Muscle layer of colon (tissue), 2 donors: ENCODE results near the gene HSPA4L.

ENCODE experiments used
- H3K27ac ChIP-seq: one replicate; pipeline ENCODE4 v1.7.0; 2013; ENCODE audit warnings: low read depth, mild to moderate bottlenecking, low read length, moderate library complexity
- H3K27me3 ChIP-seq, 2 donors: one replicate each; pipeline ENCODE4 v1.7.0; 2013; ENCODE audit warnings: low read length in 2 of 2, mild to moderate bottlenecking in 2 of 2; ENCODE audit not compliant: insufficient read depth in 2 of 2, control insufficient read depth in 1 of 2
- H3K36me3 ChIP-seq: one replicate; pipeline ENCODE4 v1.7.0; 2013; ENCODE audit warnings: mild to moderate bottlenecking, low read length; ENCODE audit not compliant: insufficient read depth
- H3K4me1 ChIP-seq: one replicate; pipeline ENCODE4 v1.7.0; 2013; ENCODE audit warnings: mild to moderate bottlenecking, low read length; ENCODE audit not compliant: insufficient read depth
- H3K4me3 ChIP-seq, 2 donors: one replicate each; pipeline ENCODE4 v1.7.0; 2013; ENCODE audit warnings: low read length in 2 of 2, low read depth in 1 of 2, mild to moderate bottlenecking in 1 of 2, moderate library complexity in 1 of 2
- H3K9ac ChIP-seq: one replicate; pipeline ENCODE4 v1.7.0; 2013; ENCODE audit warnings: low read length
- H3K9me3 ChIP-seq: one replicate; pipeline ENCODE4 v1.7.0; 2013; ENCODE audit warnings: mild to moderate bottlenecking, low read length
- donor health status: abdominal sarcoma.
- donor health status: Adenocarcinoma of cecum.

HSPA4L gene

DNA sequence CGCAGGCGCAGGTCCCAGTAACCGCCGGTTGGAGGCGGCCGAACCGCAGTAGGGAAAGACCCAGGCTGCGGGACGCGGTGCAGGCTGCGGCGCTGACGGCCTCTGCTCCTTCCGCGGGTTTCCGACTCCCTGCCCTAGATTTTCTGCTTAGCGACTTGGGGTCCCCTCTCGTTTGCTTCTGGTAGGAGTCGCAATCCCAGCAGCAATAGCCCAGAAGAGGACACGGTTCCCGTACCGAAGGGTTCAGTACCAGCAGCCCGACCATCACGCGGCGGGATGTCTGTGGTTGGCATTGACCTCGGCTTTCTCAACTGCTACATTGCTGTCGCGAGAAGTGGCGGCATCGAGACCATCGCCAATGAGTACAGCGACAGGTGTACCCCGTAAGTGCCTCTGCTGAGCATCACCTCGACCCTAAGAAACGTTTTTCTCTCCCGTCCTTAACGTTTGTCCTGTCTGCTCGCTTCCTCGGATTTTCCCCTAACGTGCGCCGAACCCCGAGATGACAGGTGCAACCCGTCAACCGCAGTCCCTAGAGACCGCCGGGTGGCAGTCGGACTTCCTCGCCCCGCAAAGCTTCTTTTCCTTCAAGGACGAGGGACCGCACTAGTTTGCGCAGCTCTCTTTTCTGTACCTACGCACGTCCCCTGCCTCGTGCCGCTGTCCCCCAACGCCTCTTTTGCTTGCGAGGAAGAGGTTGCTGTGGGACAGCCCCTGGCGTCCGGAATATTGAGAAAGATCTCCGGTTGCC lies at the start of gene HSPA4L:
Gene HSPA4L (plus strand): TSS at position 48 of the 751 bp plus-strand sequence. CDS start 229 bp downstream, at position 277.
- Histone ChIP-seq H3K27ac (peak within 1 kb of the TSS; percentile 82), H3K36me3 (no peaks in the 10 kb centered on the region), H3K4me3 (peak within 1 kb of the TSS; percentile 70 to 99), H3K9me3 (no peaks in the 10 kb centered on the region), H3K9ac (peak within 1 kb of the TSS; percentile 92), H3K27me3 (no peaks in the 10 kb centered on the region), H3K4me1 (peaks cover 18% of the 10 kb centered on the region)

GRCh38 chr4:127732623-127733328 lies 49.3 kb upstream of the HSPA4L start:
- Histone ChIP-seq H3K36me3 (no peaks in the 10 kb centered on the region), H3K4me3 (no peak overlapping the region), H3K9ac (no peak overlapping the region), H3K27ac (no peak overlapping the region), H3K9me3 (no peaks in the 10 kb centered on the region), H3K4me1 (no peaks in the 10 kb centered on the region), H3K27me3 (no peaks in the 10 kb centered on the region)

DNA sequence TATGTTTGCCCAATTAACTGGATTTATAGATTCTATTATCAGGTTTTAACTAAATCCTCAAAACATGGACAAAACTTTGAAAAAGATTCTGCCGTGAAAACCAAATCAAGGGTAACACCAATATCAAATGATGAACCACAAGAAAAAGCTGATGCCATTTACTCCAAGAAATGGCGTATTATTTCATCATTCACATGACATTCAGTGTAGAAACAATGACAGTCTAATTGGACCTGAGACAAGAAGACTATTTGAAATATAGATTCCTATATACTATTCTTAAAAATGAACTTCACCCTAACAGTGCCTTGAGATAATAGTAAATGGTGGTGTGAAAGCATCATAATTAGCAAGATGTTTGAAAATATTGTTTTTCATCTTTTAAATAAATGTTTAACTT lies 47.1 kb upstream of the HSPA4L start:
- no peaks in the 10 kb centered on the region for H3K36me3 ChIP-seq
- H3K9ac ChIP-seq = no peak overlapping the region
- H3K27ac ChIP-seq = no peak overlapping the region
- H3K9me3 ChIP-seq = no peaks in the 10 kb centered on the region
- H3K27me3 ChIP-seq = no peaks in the 10 kb centered on the region
- H3K4me3 ChIP-seq = no peak overlapping the region
- no peaks in the 10 kb centered on the region for H3K4me1 ChIP-seq

DNA sequence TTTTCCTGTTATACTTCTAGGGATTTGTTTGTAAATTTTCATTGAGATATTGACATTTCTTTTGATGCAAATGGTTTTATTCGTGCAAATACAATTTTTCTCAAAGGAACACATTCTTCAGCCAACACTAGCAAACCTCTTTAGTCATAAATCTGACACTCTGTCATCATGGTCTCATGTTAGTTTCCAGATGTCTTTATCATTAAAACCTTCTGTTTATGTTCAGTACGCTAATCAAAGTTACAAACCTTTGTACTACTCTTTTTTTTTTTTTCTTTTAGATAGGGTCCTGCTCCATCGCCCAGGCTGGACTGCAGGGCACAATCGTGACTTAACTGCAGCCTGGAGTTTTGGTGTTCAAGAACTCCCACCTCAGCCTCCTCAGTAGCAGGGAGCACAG lies 44.8 kb upstream of the HSPA4L start:
- Histone ChIP-seq H3K4me1 (no peaks in the 10 kb centered on the region), H3K27me3 (no peaks in the 10 kb centered on the region), H3K4me3 (no peak overlapping the region), H3K9ac (no peak overlapping the region), H3K36me3 (no peaks in the 10 kb centered on the region), H3K27ac (no peak overlapping the region), H3K9me3 (no peaks in the 10 kb centered on the region)

DNA sequence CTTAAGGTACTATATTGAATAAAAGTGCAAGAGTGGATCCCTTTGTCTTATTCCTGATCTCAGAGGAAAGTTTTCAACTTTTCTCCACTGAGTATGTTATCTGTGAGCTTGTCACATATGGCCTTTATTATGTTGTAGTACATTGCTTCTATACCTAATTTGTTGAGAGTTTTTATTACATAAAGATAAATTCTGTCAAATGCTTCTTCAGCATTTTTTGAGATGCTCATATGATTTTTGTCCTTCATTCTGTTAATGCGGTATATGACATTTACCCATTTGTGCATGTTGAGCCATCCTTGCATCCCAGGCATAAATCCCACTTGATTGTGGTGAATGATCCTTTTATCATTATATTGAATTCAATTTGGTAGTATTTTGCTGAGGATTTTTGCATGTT lies 40.9 kb upstream of the HSPA4L start:
- H3K4me1 ChIP-seq = no peaks in the 10 kb centered on the region
- H3K9ac ChIP-seq = no peak overlapping the region
- H3K9me3 ChIP-seq = no peaks in the 10 kb centered on the region

GRCh38 chr4:127747883-127748282 lies 34.2 kb upstream of the HSPA4L start:
- Histone ChIP-seq H3K9me3 (no peaks in the 10 kb centered on the region), H3K27me3 (no peaks in the 10 kb centered on the region), H3K4me1 (no peaks in the 10 kb centered on the region), H3K4me3 (no peak overlapping the region), H3K36me3 (no peaks in the 10 kb centered on the region), H3K27ac (no peak overlapping the region), H3K9ac (no peak overlapping the region)

More for the DNA sequence above, 40.9 kb upstream of the HSPA4L start:
- H3K36me3 ChIP-seq = no peaks in the 10 kb centered on the region
- no peaks in the 10 kb centered on the region for H3K27me3 ChIP-seq
- H3K4me3 ChIP-seq = no peak overlapping the region
- no peak overlapping the region for H3K27ac ChIP-seq

DNA sequence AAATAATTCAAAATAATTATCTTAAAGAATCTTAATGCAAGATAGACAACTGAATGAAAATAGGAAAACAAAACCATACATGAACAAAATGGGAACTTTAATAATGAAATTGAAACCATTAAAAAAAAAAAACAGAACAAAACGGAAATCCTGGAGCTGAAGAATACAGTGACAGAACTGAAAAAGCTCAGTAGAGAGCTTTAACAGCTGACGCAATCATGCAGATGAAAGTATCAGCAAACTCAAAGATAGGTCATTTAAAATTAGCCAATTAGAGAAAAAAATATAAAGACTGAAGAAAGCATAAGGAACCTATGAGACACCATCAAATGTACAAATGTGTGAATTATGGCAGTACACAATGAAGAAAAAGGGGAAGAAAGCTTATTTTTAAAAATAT lies 33.2 kb upstream of the HSPA4L start:
- no peak overlapping the region for H3K9ac ChIP-seq
- no peaks in the 10 kb centered on the region for H3K4me1 ChIP-seq
- no peak overlapping the region for H3K27ac ChIP-seq
- no peak overlapping the region for H3K4me3 ChIP-seq
- no peaks in the 10 kb centered on the region for H3K9me3 ChIP-seq
- H3K27me3 ChIP-seq = no peaks in the 10 kb centered on the region
- no peaks in the 10 kb centered on the region for H3K36me3 ChIP-seq

- Histone ChIP-seq H3K9ac (no peak overlapping the region), H3K9me3 (no peaks in the 10 kb centered on the region), H3K36me3 (no peaks in the 10 kb centered on the region), H3K4me3 (no peak overlapping the region), H3K4me1 (no peaks in the 10 kb centered on the region), H3K27me3 (no peaks in the 10 kb centered on the region), H3K27ac (no peak overlapping the region)
These were observed 25.2 kb upstream of the HSPA4L start for GRCh38 chr4:127756906-127757305.

DNA sequence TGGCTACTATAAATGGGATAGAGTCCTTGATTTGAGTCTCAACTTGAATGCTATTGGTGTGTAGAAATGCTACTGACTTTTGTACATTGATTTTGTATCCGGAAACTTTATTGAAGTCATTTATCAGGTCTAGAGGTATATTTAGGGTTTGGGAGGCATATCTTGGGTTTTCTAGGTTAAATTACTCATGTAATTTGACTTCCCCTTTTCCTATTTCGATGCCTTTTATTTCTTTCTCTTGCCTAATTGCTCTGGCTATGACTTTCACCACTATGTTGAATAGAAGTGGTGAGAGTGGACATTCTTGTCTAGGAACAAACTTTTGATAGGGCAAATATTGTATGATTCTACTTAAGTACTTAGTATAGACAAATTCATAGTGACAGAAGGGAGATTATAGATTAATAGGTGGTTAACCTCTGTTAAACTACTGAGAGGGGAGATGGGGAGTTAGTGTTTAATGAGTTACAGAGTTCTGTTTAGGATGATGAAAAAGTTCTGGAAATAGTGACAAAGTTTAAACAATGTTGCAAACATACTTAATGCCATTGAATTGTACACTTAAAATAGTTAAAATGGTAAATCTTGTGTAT lies 22.8 kb upstream of the HSPA4L start:
- Histone ChIP-seq H3K4me1 (no peaks in the 10 kb centered on the region), H3K27ac (no peak overlapping the region), H3K27me3 (no peaks in the 10 kb centered on the region), H3K36me3 (no peaks in the 10 kb centered on the region), H3K9ac (no peak overlapping the region), H3K9me3 (no peaks in the 10 kb centered on the region), H3K4me3 (no peak overlapping the region)

DNA sequence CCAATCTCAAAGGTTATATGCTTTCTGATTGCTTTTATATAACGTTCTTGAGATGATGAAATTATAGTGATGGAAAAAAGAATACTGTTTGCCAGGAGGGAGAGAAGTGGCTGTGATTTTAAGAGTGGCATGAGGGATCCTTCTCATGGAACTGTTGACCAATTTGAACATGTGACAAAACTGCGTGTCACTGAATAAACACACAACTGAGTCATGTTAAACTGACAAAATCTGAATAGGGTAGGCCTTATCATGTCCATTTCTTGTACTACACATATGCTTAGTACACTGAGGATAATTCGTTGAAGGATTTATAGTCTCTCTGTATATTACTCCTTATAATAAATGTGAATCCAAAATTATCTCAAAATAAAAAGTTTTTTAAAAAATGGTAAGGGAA lies 22.2 kb upstream of the HSPA4L start:
- H3K4me1 ChIP-seq = no peaks in the 10 kb centered on the region
- H3K36me3 ChIP-seq = no peaks in the 10 kb centered on the region
- no peaks in the 10 kb centered on the region for H3K9me3 ChIP-seq
- no peak overlapping the region for H3K9ac ChIP-seq
- no peak overlapping the region for H3K4me3 ChIP-seq
- H3K27me3 ChIP-seq = no peaks in the 10 kb centered on the region
- H3K27ac ChIP-seq = no peak overlapping the region

DNA sequence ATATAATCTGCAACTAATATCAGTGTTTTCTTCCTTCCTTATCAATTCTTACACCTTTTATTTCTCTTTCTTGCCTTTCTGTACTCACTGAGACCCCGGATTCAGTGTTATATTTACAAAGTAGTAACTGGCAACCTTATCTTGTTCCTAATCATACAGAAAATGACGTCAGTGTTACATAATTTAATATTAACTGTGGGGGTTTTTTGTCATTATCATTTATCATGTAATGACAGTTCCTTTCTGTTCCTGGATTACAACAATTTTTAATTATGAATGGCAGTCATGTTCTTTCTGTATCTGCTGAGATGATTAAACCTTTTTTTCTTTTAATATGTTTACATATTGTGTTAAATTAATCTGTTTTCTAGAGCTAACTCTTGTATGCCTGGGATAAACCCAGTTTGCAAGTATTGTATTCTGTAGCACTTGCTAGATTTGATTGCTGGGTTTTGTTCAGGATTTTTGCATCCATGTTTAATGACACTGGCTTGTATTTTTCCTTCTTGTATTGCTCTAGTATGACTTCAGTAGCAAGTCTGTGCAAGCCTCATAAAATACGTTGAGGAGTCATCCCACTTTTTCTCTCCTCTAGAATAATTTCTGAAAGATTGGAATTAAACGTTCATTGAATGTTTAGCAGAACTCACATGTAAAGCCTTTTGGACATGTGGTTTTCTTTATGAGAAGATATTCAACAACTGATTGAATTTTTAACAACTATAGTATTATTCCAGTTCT lies 10.4 kb upstream of the HSPA4L start:
- Histone ChIP-seq H3K27me3 (no peaks in the 10 kb centered on the region), H3K4me1 (no peaks in the 10 kb centered on the region), H3K36me3 (no peaks in the 10 kb centered on the region), H3K9ac (no peak overlapping the region), H3K27ac (no peak overlapping the region), H3K4me3 (no peak overlapping the region), H3K9me3 (no peaks in the 10 kb centered on the region)
